ENCODE measurements around the gene PCED1B.

DNA sequence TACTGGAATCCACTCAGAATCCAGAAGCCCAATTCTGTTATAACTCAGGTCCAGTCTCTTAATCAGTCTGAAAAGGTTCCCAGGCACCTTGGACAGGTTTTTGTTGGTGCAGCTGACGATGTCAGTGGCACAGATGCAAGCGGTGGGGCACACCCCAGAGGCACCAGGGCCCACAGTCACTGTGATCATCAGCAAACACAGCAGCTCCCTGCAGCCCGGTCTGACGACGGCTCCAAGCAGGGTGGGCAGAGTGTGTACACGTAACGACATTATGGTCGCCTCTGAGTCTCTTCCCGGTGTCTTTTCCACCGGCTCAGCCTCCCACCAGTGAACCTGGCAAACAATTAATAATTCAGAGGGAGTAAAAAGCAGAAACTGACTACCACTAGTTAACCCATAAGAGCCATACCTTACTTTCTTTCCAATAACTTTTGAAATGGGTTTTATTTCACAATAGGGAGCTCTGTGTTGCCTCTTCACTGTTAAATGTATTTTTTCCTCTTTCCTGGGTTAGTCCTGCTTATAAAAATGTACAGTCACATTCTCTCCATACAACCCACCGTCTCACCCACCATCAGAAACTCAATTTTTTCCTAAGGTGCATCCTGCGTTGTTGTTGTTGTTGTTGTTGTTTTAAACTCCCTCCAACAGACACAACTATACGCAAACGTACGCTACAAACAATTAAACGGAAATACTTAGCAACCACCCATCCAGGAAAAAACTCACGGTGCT, 521 bp upstream of the PCED1B start:
- TF ChIP-seq POLR2A (IDR thresholded peaks at IDR 0.05), result no peak
- TF ChIP-seq, protein P1, sequence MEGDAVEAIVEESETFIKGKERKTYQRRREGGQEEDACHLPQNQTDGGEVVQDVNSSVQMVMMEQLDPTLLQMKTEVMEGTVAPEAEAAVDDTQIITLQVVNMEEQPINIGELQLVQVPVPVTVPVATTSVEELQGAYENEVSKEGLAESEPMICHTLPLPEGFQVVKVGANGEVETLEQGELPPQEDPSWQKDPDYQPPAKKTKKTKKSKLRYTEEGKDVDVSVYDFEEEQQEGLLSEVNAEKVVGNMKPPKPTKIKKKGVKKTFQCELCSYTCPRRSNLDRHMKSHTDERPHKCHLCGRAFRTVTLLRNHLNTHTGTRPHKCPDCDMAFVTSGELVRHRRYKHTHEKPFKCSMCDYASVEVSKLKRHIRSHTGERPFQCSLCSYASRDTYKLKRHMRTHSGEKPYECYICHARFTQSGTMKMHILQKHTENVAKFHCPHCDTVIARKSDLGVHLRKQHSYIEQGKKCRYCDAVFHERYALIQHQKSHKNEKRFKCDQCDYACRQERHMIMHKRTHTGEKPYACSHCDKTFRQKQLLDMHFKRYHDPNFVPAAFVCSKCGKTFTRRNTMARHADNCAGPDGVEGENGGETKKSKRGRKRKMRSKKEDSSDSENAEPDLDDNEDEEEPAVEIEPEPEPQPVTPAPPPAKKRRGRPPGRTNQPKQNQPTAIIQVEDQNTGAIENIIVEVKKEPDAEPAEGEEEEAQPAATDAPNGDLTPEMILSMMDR (IDR thresholded peaks at IDR 0.05), result no peak

Data from testis (tissue), 2 donors.